HepG2 (cell line): ENCODE data around the gene THRSP. TPM values are rescaled to one million over a fixed set of nuclear protein-coding genes. Genes with fewer than 3 reads are reported as not detected.
A peak's percentile ranks its signal among the peaks of the same experiment; 100 is the strongest.

Source experiments
- CHD4 ChIP-seq: fragments of 200-600 bp; sonication (generic); IDR thresholded peaks from 2 replicates; pipeline ENCODE4 v1.7.0; 2017; ENCODE audit warnings: mild to moderate bottlenecking, low read length, borderline replicate concordance
- EHMT2 ChIP-seq: fragments of 200-600 bp; sonication (generic); IDR thresholded peaks from 2 replicates; pipeline ENCODE4 v1.7.0; 2017; ENCODE audit warnings: antibody characterized with exemption, low read depth, low read length, borderline replicate concordance
- EP300 ChIP-seq, 3 experiments: sonication (generic) in 1 of 3; formaldehyde crosslinking in 1 of 3; IDR thresholded peaks; 2 replicates each; pipeline versions ENCODE4 v1.5.1 to v1.6.1; 2011 to 2020; ENCODE audit warnings: low read depth in 2 of 3, low read length in 2 of 3, borderline replicate concordance in 1 of 3, improper control_type of control experiment in 1 of 3, mild to moderate bottlenecking in 1 of 3, missing genetic modification reagents in 1 of 3, moderate library complexity in 1 of 3
- ISL2 ChIP-seq: sonication (generic); formaldehyde crosslinking; IDR thresholded peaks from 2 replicates; pipeline ENCODE4 v1.5.0; 2020; ENCODE audit warnings: missing genetic modification reagents
- NR2F6 ChIP-seq, 2 experiments: IDR thresholded peaks; 2 replicates each; pipeline ENCODE4 v1.6.1; 2016; ENCODE audit warnings: antibody characterized with exemption in 1 of 2, mild to moderate bottlenecking in 1 of 2
- PCBP2 ChIP-seq: fragments of 200-400 bp; formaldehyde crosslinking; optimal IDR thresholded peaks from 2 replicates; pipeline ENCODE3; 2018; ENCODE audit warnings: low read length, low read depth; ENCODE audit not compliant: poor library complexity, severe bottlenecking
- RFX5 ChIP-seq: IDR thresholded peaks from 2 replicates; pipeline ENCODE4 v1.6.1; 2011; ENCODE audit warnings: low read depth, low read length, improper control_type of control experiment
- RORA ChIP-seq: sonication (generic); formaldehyde crosslinking; IDR thresholded peaks from 2 replicates; pipeline ENCODE4 v1.5.0; 2020; ENCODE audit warnings: mild to moderate bottlenecking, missing genetic modification reagents, moderate library complexity
- SAP130 ChIP-seq: IDR thresholded peaks from 2 replicates; pipeline ENCODE4 v1.6.1; 2016; ENCODE audit warnings: low read depth
- SKI ChIP-seq: fragments of 450-650 bp; IDR thresholded peaks from one replicate; pipeline ENCODE4 v1.6.1; 2018; ENCODE audit warnings: mild to moderate bottlenecking; ENCODE audit not compliant: partially characterized antibody
- SMARCC2 ChIP-seq: fragments of 450-650 bp; IDR thresholded peaks from 2 replicates; pipeline ENCODE4 v1.6.1; 2017; ENCODE audit warnings: antibody characterized with exemption, mild to moderate bottlenecking
- SMC3 ChIP-seq: IDR thresholded peaks from 2 replicates; pipeline ENCODE4 v1.6.1; 2011; ENCODE audit warnings: low read length, improper control_type of control experiment
- TAF15 ChIP-seq: fragments of 200-400 bp; formaldehyde crosslinking; IDR thresholded peaks from one replicate; pipeline ENCODE4 v1.6.1; 2018; ENCODE audit warnings: mild to moderate bottlenecking, low read depth, low read length; ENCODE audit not compliant: poor library complexity, severe bottlenecking
- ZBTB38 ChIP-seq: sonication (generic); formaldehyde crosslinking; IDR thresholded peaks from 2 replicates; pipeline ENCODE4 v1.5.1; 2020; ENCODE audit warnings: mild to moderate bottlenecking, missing genetic modification reagents
- ZNF841 ChIP-seq: sonication (generic); formaldehyde crosslinking; IDR thresholded peaks from 2 replicates; pipeline ENCODE4 v1.8.1; 2023; ENCODE audit warnings: missing genetic modification reagents, borderline replicate concordance
- ZSCAN30 ChIP-seq: sonication (generic); formaldehyde crosslinking; IDR thresholded peaks from 2 replicates; pipeline ENCODE4 v1.5.0; 2020; ENCODE audit warnings: mild to moderate bottlenecking, missing genetic modification reagents
- polyA plus RNA-seq, 8 experiments: library from polyadenylated mRNA; depleted of rRNA in 3 of 8; stranded (reverse) in 7 of 8; unstranded in 1 of 8; fragments of >200 nt; fragmentation: Illumina TruSeq in 4 of 8; extraction: Trizol in 4 of 8; gene quantifications; 2 replicates each; pipeline versions ENCODE4 v1.2.1 to v1.2.3, GENCODE V29; 2011 to 2016; ENCODE audit warnings: low read depth in 4 of 8, missing spikeins in 1 of 8, mixed read lengths in 1 of 8; ENCODE audit not compliant: insufficient read depth in 1 of 8
- total RNA-seq, 5 experiments: library from RNA; depleted of rRNA; stranded (reverse); fragments of >200 nt; fragmentation: Illumina TruSeq; extraction: Trizol; gene quantifications; 2 replicates each; pipeline ENCODE4 v1.2.3, GENCODE V29; 2016; ENCODE audit warnings: low read depth in 1 of 5
- TF ChIP-seq, protein P1 (sequence below): sonication (generic); formaldehyde crosslinking; IDR thresholded peaks from 2 replicates; pipeline ENCODE4 v1.5.1; 2020; ENCODE audit warnings: mild to moderate bottlenecking, missing genetic modification reagents, moderate library complexity
- TF ChIP-seq, protein P2 (sequence below), 2 experiments: sonication (generic) in 1 of 2; formaldehyde crosslinking in 1 of 2; IDR thresholded peaks; 2 replicates each; pipeline versions ENCODE4 v1.4.0 to v1.6.1; 2016 to 2020; ENCODE audit warnings: borderline replicate concordance in 1 of 2, low read depth in 1 of 2, mild to moderate bottlenecking in 1 of 2, missing genetic modification reagents in 1 of 2
- TF ChIP-seq, protein P3 (sequence below): sonication (generic); IDR thresholded peaks from 2 replicates; pipeline ENCODE4 v1.6.1; 2016; ENCODE audit warnings: low read depth, borderline replicate concordance

Gene THRSP
- total and polyA plus RNA-seq, 2 of the 13 experiments (the other 11 are each of a cell fraction or from before 2014, with no cell fraction given), result 0.13 to 0.58 TPM

DNA sequence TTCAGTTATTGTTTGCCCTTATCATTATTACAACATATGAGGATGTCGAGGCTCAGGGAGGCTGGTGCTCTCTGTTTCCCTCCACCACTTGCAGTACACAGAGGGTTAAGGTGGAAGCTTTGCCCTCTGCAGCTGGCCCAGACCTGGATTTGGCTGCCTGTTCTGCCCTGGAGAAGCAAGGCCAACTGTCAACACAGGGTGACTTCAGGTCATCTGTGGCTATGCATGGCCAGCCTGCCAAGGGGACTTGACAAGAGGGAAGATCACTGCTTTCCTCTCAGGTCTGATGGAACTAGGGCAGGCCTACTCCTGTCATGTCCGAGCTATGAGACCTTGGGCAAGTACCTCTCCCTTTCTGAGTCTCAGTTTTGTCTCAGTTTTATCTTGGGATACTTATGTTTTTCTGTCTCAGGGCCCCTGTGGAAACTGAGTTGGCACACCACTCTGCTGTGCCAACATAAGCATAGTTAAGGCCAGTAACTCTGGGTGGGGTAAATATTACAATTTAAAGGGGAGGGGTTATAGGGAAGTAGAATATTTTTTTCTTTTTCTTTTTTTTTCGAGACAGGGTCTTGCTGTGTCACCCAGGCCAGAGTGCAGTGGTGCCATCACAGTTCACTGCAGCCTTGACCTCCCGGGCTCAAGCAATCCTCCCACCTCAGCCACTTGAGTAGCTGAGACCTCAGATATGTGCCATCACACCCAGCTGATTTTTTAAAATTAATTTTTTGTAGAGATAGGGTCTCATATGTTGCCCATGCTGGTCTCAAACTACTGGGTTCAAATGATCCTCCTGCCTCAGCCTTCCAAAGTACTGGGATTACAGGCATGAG lies 2.4 kb upstream of the THRSP start (continued):
- TF ChIP-seq, protein P1, sequence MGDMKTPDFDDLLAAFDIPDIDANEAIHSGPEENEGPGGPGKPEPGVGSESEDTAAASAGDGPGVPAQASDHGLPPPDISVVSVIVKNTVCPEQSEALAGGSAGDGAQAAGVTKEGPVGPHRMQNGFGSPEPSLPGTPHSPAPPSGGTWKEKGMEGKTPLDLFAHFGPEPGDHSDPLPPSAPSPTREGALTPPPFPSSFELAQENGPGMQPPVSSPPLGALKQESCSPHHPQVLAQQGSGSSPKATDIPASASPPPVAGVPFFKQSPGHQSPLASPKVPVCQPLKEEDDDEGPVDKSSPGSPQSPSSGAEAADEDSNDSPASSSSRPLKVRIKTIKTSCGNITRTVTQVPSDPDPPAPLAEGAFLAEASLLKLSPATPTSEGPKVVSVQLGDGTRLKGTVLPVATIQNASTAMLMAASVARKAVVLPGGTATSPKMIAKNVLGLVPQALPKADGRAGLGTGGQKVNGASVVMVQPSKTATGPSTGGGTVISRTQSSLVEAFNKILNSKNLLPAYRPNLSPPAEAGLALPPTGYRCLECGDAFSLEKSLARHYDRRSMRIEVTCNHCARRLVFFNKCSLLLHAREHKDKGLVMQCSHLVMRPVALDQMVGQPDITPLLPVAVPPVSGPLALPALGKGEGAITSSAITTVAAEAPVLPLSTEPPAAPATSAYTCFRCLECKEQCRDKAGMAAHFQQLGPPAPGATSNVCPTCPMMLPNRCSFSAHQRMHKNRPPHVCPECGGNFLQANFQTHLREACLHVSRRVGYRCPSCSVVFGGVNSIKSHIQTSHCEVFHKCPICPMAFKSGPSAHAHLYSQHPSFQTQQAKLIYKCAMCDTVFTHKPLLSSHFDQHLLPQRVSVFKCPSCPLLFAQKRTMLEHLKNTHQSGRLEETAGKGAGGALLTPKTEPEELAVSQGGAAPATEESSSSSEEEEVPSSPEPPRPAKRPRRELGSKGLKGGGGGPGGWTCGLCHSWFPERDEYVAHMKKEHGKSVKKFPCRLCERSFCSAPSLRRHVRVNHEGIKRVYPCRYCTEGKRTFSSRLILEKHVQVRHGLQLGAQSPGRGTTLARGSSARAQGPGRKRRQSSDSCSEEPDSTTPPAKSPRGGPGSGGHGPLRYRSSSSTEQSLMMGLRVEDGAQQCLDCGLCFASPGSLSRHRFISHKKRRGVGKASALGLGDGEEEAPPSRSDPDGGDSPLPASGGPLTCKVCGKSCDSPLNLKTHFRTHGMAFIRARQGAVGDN, result peak; percentile 24; the same call in 1 of the 2 replicates
- no peak for TF ChIP-seq RFX5
- no peak for TF ChIP-seq ZNF841 (CRISPR knock-in tag)
- TF ChIP-seq EP300 (IDR thresholded peaks at IDR 0.05; ENCODE audit: low read depth in 2 of 2, low read length in 2 of 2), result peak in 1 of 2 experiments; percentile 28; a peak in 1 of 4 replicates
- no peak; the same call in 1 of the 2 replicates for TF ChIP-seq EP300 (CRISPR knock-in tag; IDR thresholded peaks at IDR 0.05; ENCODE audit: borderline replicate concordance)
- TF ChIP-seq, protein P2, sequence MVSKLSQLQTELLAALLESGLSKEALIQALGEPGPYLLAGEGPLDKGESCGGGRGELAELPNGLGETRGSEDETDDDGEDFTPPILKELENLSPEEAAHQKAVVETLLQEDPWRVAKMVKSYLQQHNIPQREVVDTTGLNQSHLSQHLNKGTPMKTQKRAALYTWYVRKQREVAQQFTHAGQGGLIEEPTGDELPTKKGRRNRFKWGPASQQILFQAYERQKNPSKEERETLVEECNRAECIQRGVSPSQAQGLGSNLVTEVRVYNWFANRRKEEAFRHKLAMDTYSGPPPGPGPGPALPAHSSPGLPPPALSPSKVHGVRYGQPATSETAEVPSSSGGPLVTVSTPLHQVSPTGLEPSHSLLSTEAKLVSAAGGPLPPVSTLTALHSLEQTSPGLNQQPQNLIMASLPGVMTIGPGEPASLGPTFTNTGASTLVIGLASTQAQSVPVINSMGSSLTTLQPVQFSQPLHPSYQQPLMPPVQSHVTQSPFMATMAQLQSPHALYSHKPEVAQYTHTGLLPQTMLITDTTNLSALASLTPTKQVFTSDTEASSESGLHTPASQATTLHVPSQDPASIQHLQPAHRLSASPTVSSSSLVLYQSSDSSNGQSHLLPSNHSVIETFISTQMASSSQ (IDR thresholded peaks at IDR 0.05; ENCODE audit: low read depth), result no peak
- TF ChIP-seq, protein P2 (CRISPR knock-in tag; IDR thresholded peaks at IDR 0.05; ENCODE audit: borderline replicate concordance), result no peak
- TF ChIP-seq SMARCC2, result no peak
- 0 out of 2 replicates have a peak, but pooled peaks have one; percentile 18 for TF ChIP-seq ISL2 (CRISPR knock-in tag)
- no peak for TF ChIP-seq ZBTB38 (CRISPR knock-in tag)
- no peak for TF ChIP-seq TAF15
- peak; percentile 37; the same call in 1 of the 2 replicates for TF ChIP-seq EHMT2
- no peak for TF ChIP-seq PCBP2
- no peak for TF ChIP-seq CHD4
- TF ChIP-seq, protein P3, sequence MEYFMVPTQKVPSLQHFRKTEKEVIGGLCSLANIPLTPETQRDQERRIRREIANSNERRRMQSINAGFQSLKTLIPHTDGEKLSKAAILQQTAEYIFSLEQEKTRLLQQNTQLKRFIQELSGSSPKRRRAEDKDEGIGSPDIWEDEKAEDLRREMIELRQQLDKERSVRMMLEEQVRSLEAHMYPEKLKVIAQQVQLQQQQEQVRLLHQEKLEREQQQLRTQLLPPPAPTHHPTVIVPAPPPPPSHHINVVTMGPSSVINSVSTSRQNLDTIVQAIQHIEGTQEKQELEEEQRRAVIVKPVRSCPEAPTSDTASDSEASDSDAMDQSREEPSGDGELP, result no peak
- no peak for TF ChIP-seq SKI
- TF ChIP-seq SMC3, result no peak
- TF ChIP-seq ZSCAN30, result no peak
- TF ChIP-seq RORA, result no peak
- TF ChIP-seq NR2F6 (IDR thresholded peaks at IDR 0.05), result peak; percentile 59
- peak; percentile 69 for TF ChIP-seq NR2F6 (CRISPR knock-in tag; IDR thresholded peaks at IDR 0.05)
- TF ChIP-seq SAP130 (CRISPR knock-in tag), result peak; percentile 75
